ENCODE results near the gene THSD1.
A peak's percentile ranks its signal among the peaks of the same experiment; 100 is the strongest.

The THSD1 gene

DNA sequence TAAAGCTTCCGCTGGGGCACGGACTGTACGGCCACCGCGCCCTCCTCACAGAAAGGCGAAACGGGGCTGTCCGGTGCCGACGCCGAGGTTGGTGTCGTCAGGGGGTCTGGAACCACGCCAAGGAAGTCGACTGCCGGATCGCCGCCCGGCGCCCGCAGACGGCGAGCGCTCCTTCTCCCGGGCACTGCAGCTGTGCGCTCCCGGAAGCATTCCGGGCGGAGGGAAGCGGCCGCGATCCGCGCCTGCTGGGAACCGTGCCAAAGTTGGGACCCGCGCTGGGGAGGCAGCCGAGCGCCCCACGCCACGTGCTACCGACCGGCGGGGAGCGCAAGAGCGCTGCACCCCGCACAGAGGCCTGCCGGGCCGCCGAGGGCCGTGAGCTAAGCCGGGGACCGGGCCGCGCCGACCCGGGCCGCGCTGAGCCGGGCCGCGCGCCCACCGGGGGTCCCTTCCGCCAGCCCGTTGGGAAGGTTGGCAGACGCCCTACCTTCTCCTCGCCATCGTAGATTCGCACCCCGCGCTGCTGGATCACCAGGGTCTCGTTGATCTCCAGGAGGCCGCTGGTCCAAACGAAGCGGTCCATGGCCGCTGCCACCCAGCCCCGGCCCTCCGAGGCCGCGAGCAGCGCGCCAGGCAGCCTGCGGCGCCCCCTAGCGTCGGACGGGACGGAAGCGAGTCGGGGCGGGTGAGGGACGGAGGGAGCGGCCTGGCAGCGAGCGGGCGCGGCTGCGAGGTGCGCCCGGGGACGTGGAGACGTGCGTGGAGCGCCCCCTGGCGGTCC, 44.2 kb upstream of the THSD1 start, which contains the start of gene VPS36 (continued):
- TF ChIP-seq ZNF645 (tag by site-specific recombination; IDR thresholded peaks at IDR 0.05) (no peak), ZNF292 (tag by site-specific recombination; IDR thresholded peaks at IDR 0.05; ENCODE audit: borderline replicate concordance, low read depth) (no peak), ZNF624 (tag by site-specific recombination; IDR thresholded peaks at IDR 0.05) (no peak), ZEB2 (tag by site-specific recombination; IDR thresholded peaks at IDR 0.05) (peak; percentile 60; the same call in 1 of the 2 replicates), ZNF404 (tag by site-specific recombination; IDR thresholded peaks at IDR 0.05) (no peak), ZNF768 (tag by site-specific recombination; IDR thresholded peaks at IDR 0.05) (no peak), ZNF157 (tag by site-specific recombination; IDR thresholded peaks at IDR 0.05) (no peak), ZNF23 (tag by site-specific recombination; IDR thresholded peaks at IDR 0.05; ENCODE audit: borderline replicate concordance) (no peak), ZNF416 (tag by site-specific recombination; IDR thresholded peaks at IDR 0.05) (no peak), ZNF302 (tag by site-specific recombination; IDR thresholded peaks at IDR 0.05; ENCODE audit: low read depth) (no peak), ZNF514 (tag by site-specific recombination; IDR thresholded peaks at IDR 0.05) (no peak), ZNF521 (tag by site-specific recombination; IDR thresholded peaks at IDR 0.05) (no peak), SP2 (tag by site-specific recombination; IDR thresholded peaks at IDR 0.05) (peak; percentile 20; the same call in 1 of the 2 replicates), ZNF391 (tag by site-specific recombination; IDR thresholded peaks at IDR 0.05; ENCODE audit: borderline replicate concordance, low read depth) (peak; percentile 65; the same call in 1 of the 2 replicates), ZBTB8A (tag by site-specific recombination; IDR thresholded peaks at IDR 0.05) (peak; percentile 98), ZNF747 (tag by site-specific recombination; IDR thresholded peaks at IDR 0.05) (no peak), ZSCAN18 (tag by site-specific recombination; IDR thresholded peaks at IDR 0.05) (no peak)
- TF ChIP-seq, protein P1, sequence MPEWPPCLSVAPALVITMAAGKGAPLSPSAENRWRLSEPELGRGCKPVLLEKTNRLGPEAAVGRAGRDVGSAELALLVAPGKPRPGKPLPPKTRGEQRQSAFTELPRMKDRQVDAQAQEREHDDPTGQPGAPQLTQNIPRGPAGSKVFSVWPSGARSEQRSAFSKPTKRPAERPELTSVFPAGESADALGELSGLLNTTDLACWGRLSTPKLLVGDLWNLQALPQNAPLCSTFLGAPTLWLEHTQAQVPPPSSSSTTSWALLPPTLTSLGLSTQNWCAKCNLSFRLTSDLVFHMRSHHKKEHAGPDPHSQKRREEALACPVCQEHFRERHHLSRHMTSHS (tag by site-specific recombination; IDR thresholded peaks at IDR 0.05): no peak
- TF ChIP-seq, protein P2, sequence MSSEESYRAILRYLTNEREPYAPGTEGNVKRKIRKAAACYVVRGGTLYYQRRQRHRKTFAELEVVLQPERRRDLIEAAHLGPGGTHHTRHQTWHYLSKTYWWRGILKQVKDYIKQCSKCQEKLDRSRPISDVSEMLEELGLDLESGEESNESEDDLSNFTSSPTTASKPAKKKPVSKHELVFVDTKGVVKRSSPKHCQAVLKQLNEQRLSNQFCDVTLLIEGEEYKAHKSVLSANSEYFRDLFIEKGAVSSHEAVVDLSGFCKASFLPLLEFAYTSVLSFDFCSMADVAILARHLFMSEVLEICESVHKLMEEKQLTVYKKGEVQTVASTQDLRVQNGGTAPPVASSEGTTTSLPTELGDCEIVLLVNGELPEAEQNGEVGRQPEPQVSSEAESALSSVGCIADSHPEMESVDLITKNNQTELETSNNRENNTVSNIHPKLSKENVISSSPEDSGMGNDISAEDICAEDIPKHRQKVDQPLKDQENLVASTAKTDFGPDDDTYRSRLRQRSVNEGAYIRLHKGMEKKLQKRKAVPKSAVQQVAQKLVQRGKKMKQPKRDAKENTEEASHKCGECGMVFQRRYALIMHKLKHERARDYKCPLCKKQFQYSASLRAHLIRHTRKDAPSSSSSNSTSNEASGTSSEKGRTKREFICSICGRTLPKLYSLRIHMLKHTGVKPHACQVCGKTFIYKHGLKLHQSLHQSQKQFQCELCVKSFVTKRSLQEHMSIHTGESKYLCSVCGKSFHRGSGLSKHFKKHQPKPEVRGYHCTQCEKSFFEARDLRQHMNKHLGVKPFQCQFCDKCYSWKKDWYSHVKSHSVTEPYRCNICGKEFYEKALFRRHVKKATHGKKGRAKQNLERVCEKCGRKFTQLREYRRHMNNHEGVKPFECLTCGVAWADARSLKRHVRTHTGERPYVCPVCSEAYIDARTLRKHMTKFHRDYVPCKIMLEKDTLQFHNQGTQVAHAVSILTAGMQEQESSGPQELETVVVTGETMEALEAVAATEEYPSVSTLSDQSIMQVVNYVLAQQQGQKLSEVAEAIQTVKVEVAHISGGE (tag by site-specific recombination; conservative IDR thresholded peaks at IDR 0.05; ENCODE audit: low read depth): peak; percentile 95
- TF ChIP-seq, protein P3, sequence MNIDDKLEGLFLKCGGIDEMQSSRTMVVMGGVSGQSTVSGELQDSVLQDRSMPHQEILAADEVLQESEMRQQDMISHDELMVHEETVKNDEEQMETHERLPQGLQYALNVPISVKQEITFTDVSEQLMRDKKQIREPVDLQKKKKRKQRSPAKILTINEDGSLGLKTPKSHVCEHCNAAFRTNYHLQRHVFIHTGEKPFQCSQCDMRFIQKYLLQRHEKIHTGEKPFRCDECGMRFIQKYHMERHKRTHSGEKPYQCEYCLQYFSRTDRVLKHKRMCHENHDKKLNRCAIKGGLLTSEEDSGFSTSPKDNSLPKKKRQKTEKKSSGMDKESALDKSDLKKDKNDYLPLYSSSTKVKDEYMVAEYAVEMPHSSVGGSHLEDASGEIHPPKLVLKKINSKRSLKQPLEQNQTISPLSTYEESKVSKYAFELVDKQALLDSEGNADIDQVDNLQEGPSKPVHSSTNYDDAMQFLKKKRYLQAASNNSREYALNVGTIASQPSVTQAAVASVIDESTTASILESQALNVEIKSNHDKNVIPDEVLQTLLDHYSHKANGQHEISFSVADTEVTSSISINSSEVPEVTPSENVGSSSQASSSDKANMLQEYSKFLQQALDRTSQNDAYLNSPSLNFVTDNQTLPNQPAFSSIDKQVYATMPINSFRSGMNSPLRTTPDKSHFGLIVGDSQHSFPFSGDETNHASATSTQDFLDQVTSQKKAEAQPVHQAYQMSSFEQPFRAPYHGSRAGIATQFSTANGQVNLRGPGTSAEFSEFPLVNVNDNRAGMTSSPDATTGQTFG (tag by site-specific recombination; IDR thresholded peaks at IDR 0.05; ENCODE audit: borderline replicate concordance): no peak
- TF ChIP-seq, protein P4, sequence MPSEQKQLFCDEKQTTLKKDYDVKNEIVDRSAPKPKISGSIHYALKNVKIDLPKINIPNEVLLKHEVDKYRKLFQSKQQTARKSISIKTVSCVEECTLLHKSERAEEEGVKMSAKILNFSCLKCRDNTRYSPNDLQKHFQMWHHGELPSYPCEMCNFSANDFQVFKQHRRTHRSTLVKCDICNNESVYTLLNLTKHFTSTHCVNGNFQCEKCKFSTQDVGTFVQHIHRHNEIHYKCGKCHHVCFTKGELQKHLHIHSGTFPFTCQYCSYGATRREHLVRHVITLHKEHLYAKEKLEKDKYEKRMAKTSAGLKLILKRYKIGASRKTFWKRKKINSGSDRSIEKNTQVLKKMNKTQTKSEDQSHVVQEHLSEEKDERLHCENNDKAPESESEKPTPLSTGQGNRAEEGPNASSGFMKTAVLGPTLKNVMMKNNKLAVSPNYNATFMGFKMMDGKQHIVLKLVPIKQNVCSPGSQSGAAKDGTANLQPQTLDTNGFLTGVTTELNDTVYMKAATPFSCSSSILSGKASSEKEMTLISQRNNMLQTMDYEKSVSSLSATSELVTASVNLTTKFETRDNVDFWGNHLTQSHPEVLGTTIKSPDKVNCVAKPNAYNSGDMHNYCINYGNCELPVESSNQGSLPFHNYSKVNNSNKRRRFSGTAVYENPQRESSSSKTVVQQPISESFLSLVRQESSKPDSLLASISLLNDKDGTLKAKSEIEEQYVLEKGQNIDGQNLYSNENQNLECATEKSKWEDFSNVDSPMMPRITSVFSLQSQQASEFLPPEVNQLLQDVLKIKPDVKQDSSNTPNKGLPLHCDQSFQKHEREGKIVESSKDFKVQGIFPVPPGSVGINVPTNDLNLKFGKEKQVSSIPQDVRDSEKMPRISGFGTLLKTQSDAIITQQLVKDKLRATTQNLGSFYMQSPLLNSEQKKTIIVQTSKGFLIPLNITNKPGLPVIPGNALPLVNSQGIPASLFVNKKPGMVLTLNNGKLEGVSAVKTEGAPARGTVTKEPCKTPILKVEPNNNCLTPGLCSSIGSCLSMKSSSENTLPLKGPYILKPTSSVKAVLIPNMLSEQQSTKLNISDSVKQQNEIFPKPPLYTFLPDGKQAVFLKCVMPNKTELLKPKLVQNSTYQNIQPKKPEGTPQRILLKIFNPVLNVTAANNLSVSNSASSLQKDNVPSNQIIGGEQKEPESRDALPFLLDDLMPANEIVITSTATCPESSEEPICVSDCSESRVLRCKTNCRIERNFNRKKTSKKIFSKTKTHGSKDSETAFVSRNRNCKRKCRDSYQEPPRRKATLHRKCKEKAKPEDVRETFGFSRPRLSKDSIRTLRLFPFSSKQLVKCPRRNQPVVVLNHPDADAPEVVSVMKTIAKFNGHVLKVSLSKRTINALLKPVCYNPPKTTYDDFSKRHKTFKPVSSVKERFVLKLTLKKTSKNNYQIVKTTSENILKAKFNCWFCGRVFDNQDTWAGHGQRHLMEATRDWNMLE (tag by site-specific recombination; conservative IDR thresholded peaks at IDR 0.05; ENCODE audit: low read depth): no peak
- TF ChIP-seq, protein P5, sequence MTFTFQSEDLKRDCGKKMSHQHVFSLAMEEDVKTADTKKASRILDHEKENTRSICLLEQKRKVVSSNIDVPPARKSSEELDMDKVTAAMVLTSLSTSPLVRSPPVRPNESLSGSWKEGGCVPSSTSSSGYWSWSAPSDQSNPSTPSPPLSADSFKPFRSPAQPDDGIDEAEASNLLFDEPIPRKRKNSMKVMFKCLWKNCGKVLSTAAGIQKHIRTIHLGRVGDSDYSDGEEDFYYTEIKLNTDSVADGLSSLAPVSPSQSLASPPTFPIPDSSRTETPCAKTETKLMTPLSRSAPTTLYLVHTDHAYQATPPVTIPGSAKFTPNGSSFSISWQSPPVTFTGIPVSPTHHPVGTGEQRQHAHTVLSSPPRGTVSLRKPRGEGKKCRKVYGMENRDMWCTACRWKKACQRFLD (tag by site-specific recombination; IDR thresholded peaks at IDR 0.05): no peak

Measured in HEK293 (cell line).